Tibial nerve (tissue), 4 donors: ENCODE measurements around the gene FAM169A. TPM values are rescaled to one million over a fixed set of nuclear protein-coding genes. Genes with fewer than 3 reads are reported as not detected.

Experiments
- DNase-seq, 2 donors: peaks; one replicate each; pipeline ENCODE4 v3.0.0-alpha.2; 2019; ENCODE audit warnings: low spot score in 2 of 2
- H3K27ac ChIP-seq, 4 donors: fragments of 200-600 bp; sonication (generic) in 3 of 4; one replicate each; pipeline ENCODE4 v1.5.1; 2017 to 2019; ENCODE audit warnings: mild to moderate bottlenecking in 1 of 4
- H3K27me3 ChIP-seq, 2 donors: fragments of 200-600 bp; sonication (generic) in 1 of 2; one replicate each; pipeline versions ENCODE4 v1.5.1 to v1.6.0; 2017 to 2019
- H3K36me3 ChIP-seq, 3 donors: fragments of 200-600 bp; sonication (generic); one replicate each; pipeline ENCODE4 v1.5.1; 2018 to 2019
- H3K4me1 ChIP-seq, 4 donors: fragments of 200-600 bp; sonication (generic) in 3 of 4; one replicate each; pipeline ENCODE4 v1.5.1; 2017 to 2019
- H3K4me3 ChIP-seq, 4 donors: fragments of 200-600 bp; sonication (generic) in 3 of 4; one replicate each; pipeline ENCODE4 v1.5.1; 2017 to 2019; ENCODE audit warnings: mild to moderate bottlenecking in 1 of 4, moderate library complexity in 1 of 4
- H3K9me3 ChIP-seq, 4 donors: fragments of 200-600 bp; sonication (generic) in 3 of 4; one replicate each; pipeline ENCODE4 v1.5.1; 2017 to 2019
- CTCF ChIP-seq, 5 experiments: fragments of 200-600 bp in 3 of 5; fragments of 450-650 bp in 2 of 5; sonication (generic) in 3 of 5; IDR thresholded peaks; one replicate each; pipeline ENCODE4 v1.5.1; 2016 to 2019; ENCODE audit warnings: antibody characterized with exemption in 5 of 5, mild to moderate bottlenecking in 3 of 5, moderate library complexity in 2 of 5
- EP300 ChIP-seq, 2 donors: sonication (generic); formaldehyde crosslinking; IDR thresholded peaks; one replicate each; pipeline ENCODE4 v1.6.1; 2017; ENCODE audit warnings: antibody characterized with exemption in 2 of 2, mild to moderate bottlenecking in 1 of 2
- POLR2A ChIP-seq, 2 donors: fragments of 450-650 bp; IDR thresholded peaks; one replicate each; pipeline ENCODE4 v1.6.1; 2017; ENCODE audit warnings: antibody characterized with exemption in 2 of 2, mild to moderate bottlenecking in 2 of 2, moderate library complexity in 2 of 2
- WGBS, 2 donors: methylation state at CpG; one replicate each; pipeline ENCODE4 v1.1.5; 2018; 5-methylcytosine and 5-hydroxymethylcytosine counted together
- total RNA-seq, 4 donors: library from RNA; depleted of rRNA; stranded (reverse); fragments of >200 nt; gene quantifications; one replicate each; pipeline ENCODE4 v1.1.0, GENCODE V29; 2016

The FAM169A gene
- total RNA-seq, 4 donors from 2014 or later: 5.9 to 15.3 (median 10.8) TPM

- Histone ChIP-seq H3K4me3 (no peak overlapping the region), H3K4me1 (no peaks in the 10 kb centered on the region), H3K27ac (no peak overlapping the region), H3K27me3 (no peaks in the 10 kb centered on the region), H3K9me3 (no peaks in the 10 kb centered on the region), H3K36me3 (no peaks in the 10 kb centered on the region)
- DNase-seq: no peak
- no peak for TF ChIP-seq CTCF (IDR thresholded peaks at IDR 0.05)
- TF ChIP-seq EP300 (IDR thresholded peaks at IDR 0.05): no peak
- no peak for TF ChIP-seq POLR2A (IDR thresholded peaks at IDR 0.05)
- 75 to 77% methylated on average over 2 of the region's 2 CpGs for WGBS, 2 donors
These were observed 27.9 kb downstream of the FAM169A start for GRCh38 chr5:74838262-74838661.

- Histone ChIP-seq H3K27me3 (no peaks in the 10 kb centered on the region), H3K4me3 (no peak overlapping the region), H3K36me3 (no peaks in the 10 kb centered on the region), H3K27ac (no peak overlapping the region), H3K9me3 (no peaks in the 10 kb centered on the region), H3K4me1 (no peaks in the 10 kb centered on the region)
- 92 to 93% methylated on average over 1 of the region's 1 CpG for WGBS, 2 donors
- TF ChIP-seq POLR2A (IDR thresholded peaks at IDR 0.05): no peak
- TF ChIP-seq CTCF (IDR thresholded peaks at IDR 0.05): no peak
- TF ChIP-seq EP300 (IDR thresholded peaks at IDR 0.05): no peak
- DNase-seq: no peak
These were observed 29.1 kb downstream of the FAM169A start for GRCh38 chr5:74837115-74837514.

- TF ChIP-seq EP300 (IDR thresholded peaks at IDR 0.05) (no peak), CTCF (IDR thresholded peaks at IDR 0.05) (no peak), POLR2A (IDR thresholded peaks at IDR 0.05) (no peak)
- DNase-seq: no peak
These were observed 32.5 kb downstream of the FAM169A start for GRCh38 chr5:74833537-74834266.

GRCh38 chr5:74829413-74829812, 36.8 kb downstream of the FAM169A start:
- Histone ChIP-seq H3K36me3 (no peaks in the 10 kb centered on the region), H3K4me1 (no peaks in the 10 kb centered on the region), H3K4me3 (no peak overlapping the region), H3K27me3 (no peaks in the 10 kb centered on the region), H3K27ac (no peak overlapping the region), H3K9me3 (no peaks in the 10 kb centered on the region)
- TF ChIP-seq EP300 (IDR thresholded peaks at IDR 0.05): no peak
- no peak for TF ChIP-seq CTCF (IDR thresholded peaks at IDR 0.05)
- TF ChIP-seq POLR2A (IDR thresholded peaks at IDR 0.05): no peak
- no peak for DNase-seq
- WGBS, 2 donors: 94% methylated on average over 7 of the region's 7 CpGs

More at GRCh38 chr5:74833537-74834266, 32.5 kb downstream of the FAM169A start:
- H3K9me3 ChIP-seq: no peaks in the 10 kb centered on the region
- H3K36me3 ChIP-seq: no peaks in the 10 kb centered on the region
- no peak overlapping the region for H3K4me3 ChIP-seq
- H3K27me3 ChIP-seq: no peaks in the 10 kb centered on the region
- 89% methylated on average over 3 of the region's 3 CpGs for WGBS, 2 donors
- no peaks in the 10 kb centered on the region for H3K4me1 ChIP-seq
- no peak overlapping the region for H3K27ac ChIP-seq

- Histone ChIP-seq H3K36me3 (no peaks in the 10 kb centered on the region), H3K9me3 (no peaks in the 10 kb centered on the region), H3K27ac (no peak overlapping the region), H3K4me1 (no peaks in the 10 kb centered on the region), H3K27me3 (no peaks in the 10 kb centered on the region), H3K4me3 (no peak overlapping the region)
- no peak for TF ChIP-seq CTCF (IDR thresholded peaks at IDR 0.05)
- TF ChIP-seq POLR2A (IDR thresholded peaks at IDR 0.05): no peak
- TF ChIP-seq EP300 (IDR thresholded peaks at IDR 0.05): no peak
- 90 to 98% methylated on average over 1 of the region's 1 CpG for WGBS, 2 donors
- no peak for DNase-seq
These were observed 43.9 kb downstream of the FAM169A start for GRCh38 chr5:74822288-74822687.
